Kidney (tissue), 14 donors: ENCODE data around the gene MEGF9. TPM values are rescaled to one million over a fixed set of nuclear protein-coding genes. Genes with fewer than 3 reads are reported as not detected.

ENCODE experiments used
- DNase-seq, 5 donors: peaks; one replicate each; pipeline ENCODE4 v3.0.0-alpha.2; 2013 to 2020
- FAIRE-seq: peaks from 2 replicates; lab custom pipeline; 2012; peaks lifted over from hg19 to GRCh38; lab: Jason Lieb, UNC
- H3K27ac ChIP-seq, 2 donors: one replicate each; pipeline ENCODE4 v1.7.0; 2013; ENCODE audit warnings: low read depth in 2 of 2, low read length in 2 of 2, inconsistent platforms in 1 of 2
- H3K27me3 ChIP-seq: one replicate; pipeline ENCODE4 v1.7.1; 2013; ENCODE audit warnings: low read length, inconsistent platforms; ENCODE audit not compliant: control insufficient read depth, insufficient read depth
- H3K36me3 ChIP-seq, 3 donors: one replicate each; pipeline versions ENCODE4 v1.7.0 to v1.7.1; 2013; ENCODE audit warnings: low read length in 3 of 3, control low read depth in 1 of 3, inconsistent platforms in 1 of 3; ENCODE audit not compliant: insufficient read depth in 3 of 3, control insufficient read depth in 2 of 3
- H3K4me1 ChIP-seq, 3 donors: one replicate each; pipeline versions ENCODE4 v1.7.0 to v1.7.1; 2013; ENCODE audit warnings: low read length in 3 of 3, inconsistent platforms in 1 of 3, low read depth in 1 of 3; ENCODE audit not compliant: control insufficient read depth in 2 of 3, insufficient read depth in 2 of 3
- H3K4me3 ChIP-seq, 3 donors: one replicate each; pipeline versions ENCODE4 v1.7.0 to v1.8.1; 2013; ENCODE audit warnings: low read length in 3 of 3, control low read depth in 1 of 3, inconsistent platforms in 1 of 3
- H3K9ac ChIP-seq, 3 donors: one replicate each; pipeline versions ENCODE4 v1.7.0 to v1.7.1; 2013; ENCODE audit warnings: low read length in 3 of 3, control low read depth in 1 of 3, inconsistent platforms in 1 of 3
- H3K9me3 ChIP-seq, 3 donors: one replicate each; pipeline versions ENCODE4 v1.7.0 to v1.7.1; 2013; ENCODE audit warnings: low read length in 3 of 3, control low read depth in 1 of 3, inconsistent platforms in 1 of 3; ENCODE audit not compliant: control insufficient read depth in 2 of 3, insufficient read depth in 1 of 3
- CTCF ChIP-seq: IDR thresholded peaks from 3 replicates; pipeline ENCODE4 v1.5.1; 2012; ENCODE audit warnings: mild to moderate bottlenecking, moderate library complexity, borderline replicate concordance; ENCODE audit not compliant: insufficient read depth; ENCODE audit errors: extremely low read depth
- intact Hi-C: fragments of 100-400 bp; cut with DNase I; formaldehyde crosslinking; loops from one replicate; pipeline ENCODE4 v1.11.1; 2022
- polyA plus RNA-seq: library from polyadenylated mRNA; stranded (reverse); fragments of 350-450 nt; fragmentation: Illumina TruSeq; extraction: RNeasy Lipid Tissue Mini Kit (QIAGEN cat#74804); gene quantifications from one replicate; pipeline ENCODE4 v1.2.3, GENCODE V29; 2014; ENCODE audit warnings: low read depth, low replicate concordance; ENCODE audit not compliant: insufficient read depth
- total RNA-seq: library from RNA; stranded (reverse); fragmentation: NEBNext Ultra II Directional; extraction: Animal tissue kit (Norgen Biotek cat#: 25700); gene quantifications from one replicate; pipeline ENCODE4 v1.2.1, GENCODE V29; 2021
- donor health status: control.
- donor health status: control.
- donor health status: control.
- donor health status: control.
- donor health status: control.
- donor health status: DM: yes; HTN: yes; CAD: no.
- donor health status: Normal renal cell carcinoma (clear cell type).

Gene MEGF9
- total and polyA plus RNA-seq, 2 donors from 2014 or later = 12.4 to 20.4 TPM

- no peak for TF ChIP-seq CTCF
- Histone ChIP-seq H3K4me1 (no peaks in the 10 kb centered on the region), H3K36me3 (no peaks in the 10 kb centered on the region), H3K4me3 (no peak overlapping the region), H3K27ac (no peak overlapping the region), H3K27me3 (no peaks in the 10 kb centered on the region), H3K9ac (no peak overlapping the region), H3K9me3 (no peaks in the 10 kb centered on the region)
- FAIRE-seq (no peak), DNase-seq (no peak)
- intact Hi-C loops = no loop called here
Measured at GRCh38 chr9:120612218-120612617, 102.1 kb downstream of the MEGF9 start.

GRCh38 chr9:120611690-120612068 lies 102.6 kb downstream of the MEGF9 start:
- Histone ChIP-seq H3K9ac (no peak overlapping the region), H3K27me3 (no peaks in the 10 kb centered on the region), H3K9me3 (no peaks in the 10 kb centered on the region), H3K4me3 (no peak overlapping the region), H3K4me1 (no peaks in the 10 kb centered on the region), H3K27ac (no peak overlapping the region), H3K36me3 (no peaks in the 10 kb centered on the region)
- DNase-seq (no peak), FAIRE-seq (no peak)
- intact Hi-C loops = no loop called here
- no peak for TF ChIP-seq CTCF

- Histone ChIP-seq H3K27me3 (no peaks in the 10 kb centered on the region), H3K4me3 (no peak overlapping the region), H3K27ac (no peak overlapping the region), H3K9me3 (no peaks in the 10 kb centered on the region), H3K4me1 (no peaks in the 10 kb centered on the region), H3K9ac (no peak overlapping the region), H3K36me3 (no peaks in the 10 kb centered on the region)
- no peak for FAIRE-seq
- no peak for TF ChIP-seq CTCF
- DNase-seq = no peak
- intact Hi-C loops = no loop called here
Measured at GRCh38 chr9:120610975-120611689, 103.1 kb downstream of the MEGF9 start.

- H3K4me1 ChIP-seq = no peaks in the 10 kb centered on the region
- H3K27ac ChIP-seq = no peak overlapping the region
- no peak overlapping the region for H3K9ac ChIP-seq
- H3K36me3 ChIP-seq = peaks cover 0 to 7% (median 3%) of the 10 kb centered on the region in 3 donors
- no peaks in the 10 kb centered on the region for H3K27me3 ChIP-seq
- H3K4me3 ChIP-seq = no peak overlapping the region
- H3K9me3 ChIP-seq = no peaks in the 10 kb centered on the region
- DNase-seq (no peak), FAIRE-seq (no peak)
- intact Hi-C loops = no loop called here
- TF ChIP-seq CTCF = no peak
Measured at GRCh38 chr9:120609636-120610035, 104.6 kb downstream of the MEGF9 start.
